ENCODE data around the gene RNF151.
A peak's percentile ranks its signal among the peaks of the same experiment; 100 is the strongest.

The RNF151 gene

GRCh38 chr16:1993731-1994131, 27.1 kb downstream of the RNF151 start:
- peak; percentile 46 for DNase-seq

- DNase-seq = no peak
Observed at GRCh38 chr16:1997494-1998359, 31.1 kb downstream of the RNF151 start.

GRCh38 chr16:1998360-1998835, 31.7 kb downstream of the RNF151 start:
- DNase-seq = no peak

GRCh38 chr16:1998852-1999801, 32.5 kb downstream of the RNF151 start:
- DNase-seq = no peak

- DNase-seq = no peak
Observed at GRCh38 chr16:1999866-2000514, 33.3 kb downstream of the RNF151 start.

- DNase-seq = no peak
Observed at GRCh38 chr16:2001035-2001434, 34.4 kb downstream of the RNF151 start.

GRCh38 chr16:2001456-2002355, 35.0 kb downstream of the RNF151 start:
- no peak for DNase-seq

- DNase-seq = no peak
Observed at GRCh38 chr16:2002406-2003230, 36.0 kb downstream of the RNF151 start.

- no peak for DNase-seq
Observed at GRCh38 chr16:2003231-2003826, 36.7 kb downstream of the RNF151 start.

GRCh38 chr16:2003827-2004641, 37.4 kb downstream of the RNF151 start:
- peak; percentile 86 for DNase-seq

GRCh38 chr16:2004795-2005517, 38.3 kb downstream of the RNF151 start:
- DNase-seq = no peak

- DNase-seq = no peak
Observed at GRCh38 chr16:2005646-2006045, 39.0 kb downstream of the RNF151 start.

GRCh38 chr16:2006317-2006716, 39.7 kb downstream of the RNF151 start:
- no peak for DNase-seq

GRCh38 chr16:2007081-2007836, 40.6 kb downstream of the RNF151 start:
- no peak for DNase-seq

- no peak for DNase-seq
Observed at GRCh38 chr16:2008009-2008526, 41.4 kb downstream of the RNF151 start.

GRCh38 chr16:2008631-2009163, 42.0 kb downstream of the RNF151 start:
- DNase-seq = no peak

GRCh38 chr16:2009164-2009711, 42.6 kb downstream of the RNF151 start:
- DNase-seq = no peak
